Stomach (tissue), 4 donors: ENCODE measurements around the gene SFXN2.

Experiments
- EP300 ChIP-seq: sonication (generic); formaldehyde crosslinking; IDR thresholded peaks from one replicate; pipeline ENCODE4 v1.6.1; 2017; ENCODE audit warnings: antibody characterized with exemption
- POLR2A ChIP-seq, 4 donors: fragments of 450-650 bp; IDR thresholded peaks; one replicate each; pipeline ENCODE4 v1.6.1; 2016; ENCODE audit warnings: antibody characterized with exemption in 4 of 4, control low read depth in 2 of 4, mild to moderate bottlenecking in 1 of 4, moderate library complexity in 1 of 4
- POLR2AphosphoS5 ChIP-seq, 3 donors: sonication (generic); formaldehyde crosslinking; IDR thresholded peaks; one replicate each; pipeline ENCODE4 v1.6.1; 2016; ENCODE audit warnings: antibody characterized with exemption in 3 of 3
- TF ChIP-seq, protein P1 (sequence below), 7 experiments: fragments of 450-650 bp in 4 of 7; fragments of 200-600 bp in 3 of 7; sonication (generic) in 3 of 7; IDR thresholded peaks; one replicate each; pipeline ENCODE4 v1.5.1; 2016 to 2019; ENCODE audit warnings: antibody characterized with exemption in 7 of 7, control low read depth in 2 of 7, mild to moderate bottlenecking in 1 of 7

DNA sequence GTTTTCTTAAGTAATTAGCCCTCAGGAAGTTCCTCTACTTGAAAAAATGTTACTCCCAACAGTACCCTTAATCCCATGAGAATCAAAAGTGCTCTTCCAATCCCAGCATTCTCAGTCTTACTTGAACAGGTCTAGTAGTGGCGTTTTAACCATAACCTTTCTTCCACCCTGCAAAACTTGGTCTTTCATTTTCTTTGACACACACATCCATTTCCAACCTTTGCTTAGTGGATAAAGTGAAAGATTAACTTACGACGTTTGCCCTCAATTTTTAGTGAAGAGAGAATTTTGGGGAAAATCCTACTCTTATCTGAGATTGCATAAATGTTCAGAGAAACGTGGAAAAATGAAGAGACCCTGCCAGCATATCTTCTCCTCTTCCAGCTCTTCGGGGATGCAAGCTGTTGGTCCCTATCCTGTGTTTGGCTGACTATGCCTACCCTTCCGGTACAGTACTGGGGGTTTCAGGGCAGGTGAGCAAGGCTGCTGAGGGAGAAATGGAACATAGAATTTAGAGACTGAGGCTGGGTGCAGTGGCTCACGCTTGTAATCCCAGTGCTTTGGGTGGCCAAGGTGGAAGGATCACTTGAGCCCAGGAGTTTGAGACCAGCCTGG, 48.1 kb downstream of the SFXN2 start:
- TF ChIP-seq EP300 (no peak), POLR2AphosphoS5 (IDR thresholded peaks at IDR 0.05) (no peak), POLR2A (IDR thresholded peaks at IDR 0.05) (no peak)
- TF ChIP-seq, protein P1, sequence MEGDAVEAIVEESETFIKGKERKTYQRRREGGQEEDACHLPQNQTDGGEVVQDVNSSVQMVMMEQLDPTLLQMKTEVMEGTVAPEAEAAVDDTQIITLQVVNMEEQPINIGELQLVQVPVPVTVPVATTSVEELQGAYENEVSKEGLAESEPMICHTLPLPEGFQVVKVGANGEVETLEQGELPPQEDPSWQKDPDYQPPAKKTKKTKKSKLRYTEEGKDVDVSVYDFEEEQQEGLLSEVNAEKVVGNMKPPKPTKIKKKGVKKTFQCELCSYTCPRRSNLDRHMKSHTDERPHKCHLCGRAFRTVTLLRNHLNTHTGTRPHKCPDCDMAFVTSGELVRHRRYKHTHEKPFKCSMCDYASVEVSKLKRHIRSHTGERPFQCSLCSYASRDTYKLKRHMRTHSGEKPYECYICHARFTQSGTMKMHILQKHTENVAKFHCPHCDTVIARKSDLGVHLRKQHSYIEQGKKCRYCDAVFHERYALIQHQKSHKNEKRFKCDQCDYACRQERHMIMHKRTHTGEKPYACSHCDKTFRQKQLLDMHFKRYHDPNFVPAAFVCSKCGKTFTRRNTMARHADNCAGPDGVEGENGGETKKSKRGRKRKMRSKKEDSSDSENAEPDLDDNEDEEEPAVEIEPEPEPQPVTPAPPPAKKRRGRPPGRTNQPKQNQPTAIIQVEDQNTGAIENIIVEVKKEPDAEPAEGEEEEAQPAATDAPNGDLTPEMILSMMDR (IDR thresholded peaks at IDR 0.05): no peak
